SU-DHL-6 (cell line): ENCODE data around the gene RANBP9.

Experiments used
- H2AFZ ChIP-seq: fragments of 200-600 bp; sonication (generic); 2 replicates; pipeline ENCODE4 v1.6.1; 2014; ENCODE audit warnings: low read depth, mild to moderate bottlenecking, moderate library complexity, mixed read lengths, antibody characterized with exemption, low read length; ENCODE audit not compliant: severe bottlenecking
- H3F3A ChIP-seq: fragments of 200-600 bp; shearing (Covaris generic); 2 replicates; pipeline ENCODE4 v1.6.0; 2016; ENCODE audit warnings: antibody characterized with exemption, mild to moderate bottlenecking; ENCODE audit not compliant: insufficient read depth
- H3K27ac ChIP-seq: fragments of 200-600 bp; sonication (generic); 2 replicates; pipeline ENCODE4 v1.5.1; 2016; ENCODE audit warnings: low read depth, mild to moderate bottlenecking, low read length, moderate library complexity, mixed read lengths
- H3K27me3 ChIP-seq: fragments of 200-600 bp; sonication (generic), shearing (Covaris generic); 2 replicates; pipeline ENCODE4 v1.6.0; 2014; ENCODE audit warnings: mild to moderate bottlenecking, low read length
- H3K36me3 ChIP-seq: fragments of 200-600 bp; sonication (generic); 2 replicates; pipeline ENCODE4 v1.6.1; 2014; ENCODE audit warnings: mild to moderate bottlenecking, low read length, mixed read lengths
- H3K4me2 ChIP-seq: fragments of 300-600, 200-600 bp; shearing (Covaris generic), sonication (generic); 2 replicates; pipeline ENCODE4 v1.6.0; 2014; ENCODE audit warnings: low read length, low read depth, mild to moderate bottlenecking; ENCODE audit not compliant: poor library complexity, severe bottlenecking
- H3K4me3 ChIP-seq: fragments of 200-600 bp; sonication (generic); 2 replicates; pipeline ENCODE4 v1.5.1; 2014; ENCODE audit warnings: antibody characterized with exemption, low read length, mild to moderate bottlenecking, mixed read lengths; ENCODE audit not compliant: insufficient read depth, poor library complexity, severe bottlenecking
- H3K79me2 ChIP-seq: fragments of 200-600 bp; sonication (generic); 2 replicates; pipeline ENCODE4 v1.6.1; 2014; ENCODE audit warnings: mild to moderate bottlenecking, low read length, moderate library complexity; ENCODE audit not compliant: insufficient read depth
- H3K9ac ChIP-seq: fragments of 200-600 bp; sonication (generic); 2 replicates; pipeline ENCODE4 v1.7.0; 2014; ENCODE audit warnings: mild to moderate bottlenecking, low read length
- H3K9me2 ChIP-seq: fragments of 200-600 bp; sonication (generic); replicated peaks from 2 replicates; pipeline ENCODE4 v1.6.1; 2014; ENCODE audit warnings: low read length; ENCODE audit not compliant: insufficient read depth
- H3K9me3 ChIP-seq: fragments of 200-600 bp; sonication (generic); 2 replicates; pipeline ENCODE4 v1.6.1; 2014; ENCODE audit warnings: low read length, mixed read lengths; ENCODE audit not compliant: insufficient read depth
- H4K20me1 ChIP-seq: fragments of 200-600 bp; sonication (generic); 2 replicates; pipeline ENCODE4 v1.6.1; 2014; ENCODE audit warnings: low read depth, mild to moderate bottlenecking, antibody characterized with exemption, low read length, moderate library complexity, mixed read lengths
- EZH2phosphoT487 ChIP-seq: fragments of 200-600 bp; sonication (generic), shearing (Covaris generic); conservative IDR thresholded peaks from 2 replicates; pipeline ENCODE4 v1.6.1; 2018; ENCODE audit warnings: mild to moderate bottlenecking, antibody characterized with exemption, low read length, moderate library complexity, mixed read lengths
- TF ChIP-seq, protein P1 (sequence below): fragments of 200-600 bp; sonication (generic); IDR thresholded peaks from one replicate; pipeline ENCODE4 v1.5.1; 2017; ENCODE audit warnings: antibody characterized with exemption, mild to moderate bottlenecking, low read length, moderate library complexity; ENCODE audit not compliant: insufficient read depth, poor library complexity, severe bottlenecking

Gene RANBP9

DNA sequence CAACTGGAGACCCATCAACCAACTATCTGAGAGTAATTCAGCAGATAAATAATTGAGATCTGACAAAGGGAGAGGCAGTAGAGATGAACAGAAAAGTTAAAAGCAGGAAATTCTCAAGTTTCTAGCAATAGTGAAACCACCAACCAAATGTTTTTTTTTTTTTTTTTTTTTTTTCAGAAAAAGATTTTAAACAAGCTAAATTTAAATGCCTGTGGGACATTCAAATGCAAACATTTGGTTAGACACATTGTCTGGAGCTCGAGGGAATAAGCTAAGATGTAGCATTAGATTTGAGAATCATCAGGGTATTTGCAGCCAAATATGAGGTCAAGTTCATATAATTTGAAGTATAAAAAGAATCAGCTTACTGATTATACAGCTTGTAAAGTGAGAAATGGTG, 16.4 kb downstream of the RANBP9 start:
- Histone ChIP-seq H3K9me3 (no peaks in the 10 kb centered on the region), H3F3A (peaks cover 8% of the 10 kb centered on the region; the same call in 1 of the 2 replicates), H3K27me3 (no peaks in the 10 kb centered on the region), H3K9me2 (no peaks in the 10 kb centered on the region), H3K4me2 (no peak overlapping the region), H3K9ac (no peak overlapping the region), H3K36me3 (peaks cover 15% of the 10 kb centered on the region), H2AFZ (no peak overlapping the region), H3K27ac (0 out of 2 replicates have a peak overlapping the region, but pooled peaks have one; percentile 2), H3K79me2 (peaks cover 95% of the 10 kb centered on the region), H4K20me1 (peaks cover 28% of the 10 kb centered on the region; the same call in 1 of the 2 replicates), H3K4me3 (no peak overlapping the region)
- no peak for TF ChIP-seq EZH2phosphoT487
- TF ChIP-seq, protein P1, sequence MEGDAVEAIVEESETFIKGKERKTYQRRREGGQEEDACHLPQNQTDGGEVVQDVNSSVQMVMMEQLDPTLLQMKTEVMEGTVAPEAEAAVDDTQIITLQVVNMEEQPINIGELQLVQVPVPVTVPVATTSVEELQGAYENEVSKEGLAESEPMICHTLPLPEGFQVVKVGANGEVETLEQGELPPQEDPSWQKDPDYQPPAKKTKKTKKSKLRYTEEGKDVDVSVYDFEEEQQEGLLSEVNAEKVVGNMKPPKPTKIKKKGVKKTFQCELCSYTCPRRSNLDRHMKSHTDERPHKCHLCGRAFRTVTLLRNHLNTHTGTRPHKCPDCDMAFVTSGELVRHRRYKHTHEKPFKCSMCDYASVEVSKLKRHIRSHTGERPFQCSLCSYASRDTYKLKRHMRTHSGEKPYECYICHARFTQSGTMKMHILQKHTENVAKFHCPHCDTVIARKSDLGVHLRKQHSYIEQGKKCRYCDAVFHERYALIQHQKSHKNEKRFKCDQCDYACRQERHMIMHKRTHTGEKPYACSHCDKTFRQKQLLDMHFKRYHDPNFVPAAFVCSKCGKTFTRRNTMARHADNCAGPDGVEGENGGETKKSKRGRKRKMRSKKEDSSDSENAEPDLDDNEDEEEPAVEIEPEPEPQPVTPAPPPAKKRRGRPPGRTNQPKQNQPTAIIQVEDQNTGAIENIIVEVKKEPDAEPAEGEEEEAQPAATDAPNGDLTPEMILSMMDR, result no peak

- H2AFZ ChIP-seq, result no peak overlapping the region
- H3K27ac ChIP-seq, result 0 out of 2 replicates have a peak overlapping the region, but pooled peaks have one; percentile 2
- peaks cover 18% of the 10 kb centered on the region for H3K36me3 ChIP-seq
- peaks cover 28% of the 10 kb centered on the region; the same call in 1 of the 2 replicates for H4K20me1 ChIP-seq
- H3K79me2 ChIP-seq, result peaks cover 95% of the 10 kb centered on the region
- TF ChIP-seq EZH2phosphoT487, result no peak
- TF ChIP-seq, protein P1, result no peak
- no peaks in the 10 kb centered on the region for H3K9me2 ChIP-seq
- no peak overlapping the region for H3K4me2 ChIP-seq
- H3K4me3 ChIP-seq, result no peak overlapping the region
- H3K9me3 ChIP-seq, result no peaks in the 10 kb centered on the region
- no peak overlapping the region for H3K9ac ChIP-seq
- H3F3A ChIP-seq, result peaks cover 11% of the 10 kb centered on the region; the same call in 1 of the 2 replicates
- H3K27me3 ChIP-seq, result no peaks in the 10 kb centered on the region
Measured at GRCh38 chr6:13694562-13694961, 17.1 kb downstream of the RANBP9 start.

DNA sequence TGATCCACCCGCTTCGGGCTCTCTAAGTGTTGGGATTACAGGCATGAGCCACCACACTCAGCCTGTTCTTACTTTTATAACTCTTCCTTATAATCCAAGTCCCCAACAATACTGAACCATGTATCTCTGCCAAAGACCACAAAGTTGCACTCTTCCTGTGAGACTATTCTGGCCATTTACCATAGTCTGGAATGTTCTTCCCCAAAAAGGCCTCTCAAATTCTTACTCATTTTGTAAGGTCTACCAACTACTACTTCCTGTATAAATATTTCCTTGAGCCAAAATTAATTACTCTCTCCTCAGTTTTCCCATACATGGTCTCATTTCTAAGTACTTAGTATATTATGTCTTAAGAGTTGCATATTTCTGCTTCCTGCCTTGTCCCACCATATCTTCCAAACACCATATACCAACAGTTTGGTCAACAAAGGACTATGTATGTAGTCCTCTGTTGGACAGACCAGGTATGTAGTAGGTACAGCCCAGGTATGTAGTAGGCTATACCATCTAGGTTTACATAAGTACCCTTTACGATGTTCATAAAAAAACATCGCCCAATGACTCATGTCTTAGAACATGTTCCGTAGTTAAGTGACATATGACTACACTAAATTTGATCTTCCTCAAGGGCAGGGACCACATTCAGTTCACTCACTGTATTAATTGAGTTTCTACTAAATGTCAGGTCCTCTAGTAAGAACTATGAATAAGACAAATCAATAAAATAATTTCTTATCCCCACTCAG, 22.0 kb downstream of the RANBP9 start:
- Histone ChIP-seq H2AFZ (no peak overlapping the region), H4K20me1 (0 out of 2 replicates have a peak, but pooled peaks cover 9% of the 10 kb centered on the region), H3K4me3 (no peak overlapping the region), H3F3A (0 out of 2 replicates have a peak, but pooled peaks cover 4% of the 10 kb centered on the region), H3K79me2 (peaks cover 91% of the 10 kb centered on the region), H3K9ac (no peak overlapping the region), H3K27ac (no peak overlapping the region), H3K36me3 (peaks cover 3% of the 10 kb centered on the region; the same call in 1 of the 2 replicates), H3K27me3 (no peaks in the 10 kb centered on the region), H3K9me2 (no peaks in the 10 kb centered on the region), H3K9me3 (no peaks in the 10 kb centered on the region), H3K4me2 (no peak overlapping the region)
- TF ChIP-seq, protein P1, result no peak
- no peak for TF ChIP-seq EZH2phosphoT487
